ENCODE results near the gene SLC43A3.

SLC43A3 gene

DNA sequence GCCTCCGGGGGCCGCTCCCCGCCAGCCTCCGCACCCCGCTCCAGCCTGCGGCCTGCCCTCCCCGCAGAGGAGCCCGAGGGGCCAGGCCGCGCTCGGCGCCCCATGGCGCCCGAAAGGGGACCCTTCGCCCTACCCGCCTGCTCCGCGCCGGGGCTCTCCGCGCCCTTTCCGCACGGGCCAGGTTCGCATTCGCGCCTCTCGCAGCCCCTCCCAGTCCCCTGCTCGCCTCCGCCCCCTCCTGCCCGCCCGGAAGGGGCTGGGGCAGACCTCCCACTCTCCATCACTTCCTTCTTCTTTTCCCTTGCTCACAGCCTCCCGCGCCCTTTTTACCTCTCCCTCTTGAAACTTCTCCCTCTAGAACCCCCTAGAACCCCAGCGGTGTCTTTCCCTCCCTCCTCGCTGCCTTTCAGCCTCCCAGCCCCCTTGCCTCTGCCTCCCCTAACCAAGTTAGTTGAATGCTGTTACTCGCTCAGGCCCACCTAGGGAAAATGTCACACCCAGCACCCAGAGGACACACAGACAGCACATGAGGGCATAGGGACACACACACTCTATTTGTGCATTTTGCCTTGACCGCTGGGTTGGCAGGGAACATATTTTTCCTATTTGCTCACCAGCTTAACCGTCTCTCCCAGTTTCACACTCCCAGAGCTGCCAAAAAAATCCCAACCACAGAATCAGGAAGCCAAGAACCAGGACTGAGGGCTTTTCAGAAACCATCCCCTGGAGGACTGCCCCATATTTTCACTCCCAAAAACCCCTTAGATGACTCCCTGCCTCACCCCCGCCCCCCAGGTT lies at the start of gene SLC43A3:
TSS of gene SLC43A3 (minus strand) at position 193 of the 798 bp plus-strand sequence. CDS start 949 bp downstream, outside the sequence.
- DNase-seq: peak; percentile 68

GRCh38 chr11:57476047-57476756 lies 49.3 kb upstream of the SLC43A3 start:
- peak; percentile 49 for DNase-seq

GRCh38 chr11:57475671-57476046 lies 48.7 kb upstream of the SLC43A3 start:
- no peak for DNase-seq

GRCh38 chr11:57475191-57475590 lies 48.3 kb upstream of the SLC43A3 start:
- no peak for DNase-seq

DNA sequence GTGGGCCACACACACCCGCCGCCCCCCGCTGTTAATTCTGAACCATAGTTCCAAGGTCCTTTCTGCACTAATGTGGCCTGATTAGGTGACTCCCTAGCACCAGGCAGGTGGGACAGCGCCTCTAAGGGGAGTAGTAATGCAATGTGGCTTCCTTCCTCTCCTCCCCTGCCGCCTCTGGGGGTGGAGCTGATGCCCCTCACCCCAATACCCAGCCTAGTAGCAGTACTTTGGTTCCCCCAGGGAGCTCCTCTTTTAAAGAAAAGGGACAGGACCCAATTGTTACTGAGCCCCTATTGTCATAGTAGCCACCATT lies 47.8 kb upstream of the SLC43A3 start:
- DNase-seq: no peak

- no peak for DNase-seq
Observed at GRCh38 chr11:57474017-57474802, 47.3 kb upstream of the SLC43A3 start.

GRCh38 chr11:57473285-57473841 lies 46.4 kb upstream of the SLC43A3 start:
- DNase-seq: no peak

GRCh38 chr11:57471496-57471895 lies 44.6 kb upstream of the SLC43A3 start:
- no peak for DNase-seq

DNA sequence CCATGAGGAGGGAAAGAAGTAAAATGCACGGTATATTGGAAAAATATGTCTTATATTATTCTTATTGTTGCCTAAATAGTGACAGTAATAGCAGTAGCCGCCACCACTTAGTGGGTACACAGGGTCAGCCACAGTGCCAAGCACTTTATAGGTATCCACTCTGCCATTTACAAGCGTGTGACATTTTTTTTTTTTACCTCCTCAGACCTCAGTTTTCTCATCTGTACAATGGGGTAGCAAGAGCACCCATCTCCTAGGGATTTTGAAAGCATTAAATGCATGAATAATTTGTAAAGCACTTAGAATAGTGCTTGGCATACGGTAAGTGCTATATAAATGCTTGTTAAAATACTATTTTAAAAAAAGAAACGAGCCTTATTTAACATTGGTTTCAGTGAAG lies 42.3 kb upstream of the SLC43A3 start:
- no peak for DNase-seq

GRCh38 chr11:57468276-57468675 lies 41.4 kb upstream of the SLC43A3 start:
- no peak for DNase-seq

GRCh38 chr11:57467508-57468157 lies 40.7 kb upstream of the SLC43A3 start:
- DNase-seq: no peak

DNA sequence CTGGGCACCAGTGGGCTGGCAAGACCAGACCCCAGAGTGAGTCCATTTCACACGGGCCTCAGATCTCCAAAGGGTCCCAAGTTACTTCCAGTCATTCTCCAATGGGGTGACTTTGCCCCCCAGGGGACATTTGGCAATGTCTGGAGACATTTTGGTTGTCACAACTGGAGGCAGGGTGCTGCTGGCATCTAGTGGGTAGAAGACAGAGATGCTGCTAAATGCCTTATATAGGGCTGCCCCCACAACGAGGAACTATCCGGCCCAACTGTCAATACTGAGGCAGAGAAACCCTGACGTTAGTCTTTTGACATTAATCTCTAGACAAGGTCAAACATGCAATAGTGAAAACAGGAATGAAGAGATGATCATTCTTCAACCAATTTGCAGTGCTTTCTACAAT lies 39.8 kb upstream of the SLC43A3 start:
- DNase-seq: no peak

- peak; percentile 25 for DNase-seq
Observed at GRCh38 chr11:57464539-57465181, 37.7 kb upstream of the SLC43A3 start.

DNA sequence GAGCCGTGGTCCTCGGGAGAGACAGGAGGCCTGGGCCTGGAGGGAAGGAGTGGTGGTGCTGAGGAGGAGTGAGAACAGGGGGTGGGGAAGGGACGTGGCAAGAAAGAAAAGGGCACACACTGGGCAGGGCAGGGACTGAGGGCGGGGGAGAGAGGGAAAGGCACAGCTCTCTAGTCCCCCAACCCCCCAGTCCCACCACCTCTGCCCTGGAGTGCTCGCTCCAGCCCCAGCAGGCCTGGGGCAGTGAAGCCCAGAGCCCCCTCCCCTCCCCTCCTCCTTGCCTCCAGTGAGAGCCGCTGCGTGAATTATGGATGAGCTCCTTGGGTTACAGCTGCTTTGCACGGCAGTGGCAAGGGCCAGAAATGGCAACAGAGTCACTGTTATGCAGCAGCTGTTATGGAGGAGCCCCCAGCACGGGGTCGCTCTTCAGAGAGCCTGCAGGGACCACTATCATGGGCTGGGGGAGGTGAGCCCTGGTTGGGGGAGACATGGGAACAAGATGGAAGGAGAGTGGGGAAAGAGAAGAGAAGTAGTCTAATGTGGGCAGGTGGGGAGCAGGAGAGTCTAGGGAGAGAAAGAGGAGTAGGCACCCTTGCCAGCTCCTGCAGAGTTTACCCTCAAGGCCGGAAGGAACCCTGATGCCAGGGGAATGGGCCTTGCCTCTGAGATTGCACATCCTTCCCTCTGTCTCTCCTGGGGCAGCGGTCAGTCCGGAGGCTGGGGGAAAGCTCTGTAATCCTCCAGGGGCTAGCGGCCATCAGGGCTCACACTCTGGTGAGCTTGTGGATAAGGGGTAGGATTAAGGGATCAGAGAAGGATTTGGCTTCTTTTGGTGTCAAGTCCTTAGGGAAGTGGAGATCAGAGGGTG lies 37.0 kb upstream of the SLC43A3 start:
- DNase-seq: peak; percentile 66

- no peak for DNase-seq
Observed at GRCh38 chr11:57462597-57462996, 35.7 kb upstream of the SLC43A3 start.

GRCh38 chr11:57461841-57462489 lies 35.0 kb upstream of the SLC43A3 start:
- peak; percentile 23 for DNase-seq

GRCh38 chr11:57460758-57461749 lies 34.1 kb upstream of the SLC43A3 start:
- peak; percentile 48 for DNase-seq

DNA sequence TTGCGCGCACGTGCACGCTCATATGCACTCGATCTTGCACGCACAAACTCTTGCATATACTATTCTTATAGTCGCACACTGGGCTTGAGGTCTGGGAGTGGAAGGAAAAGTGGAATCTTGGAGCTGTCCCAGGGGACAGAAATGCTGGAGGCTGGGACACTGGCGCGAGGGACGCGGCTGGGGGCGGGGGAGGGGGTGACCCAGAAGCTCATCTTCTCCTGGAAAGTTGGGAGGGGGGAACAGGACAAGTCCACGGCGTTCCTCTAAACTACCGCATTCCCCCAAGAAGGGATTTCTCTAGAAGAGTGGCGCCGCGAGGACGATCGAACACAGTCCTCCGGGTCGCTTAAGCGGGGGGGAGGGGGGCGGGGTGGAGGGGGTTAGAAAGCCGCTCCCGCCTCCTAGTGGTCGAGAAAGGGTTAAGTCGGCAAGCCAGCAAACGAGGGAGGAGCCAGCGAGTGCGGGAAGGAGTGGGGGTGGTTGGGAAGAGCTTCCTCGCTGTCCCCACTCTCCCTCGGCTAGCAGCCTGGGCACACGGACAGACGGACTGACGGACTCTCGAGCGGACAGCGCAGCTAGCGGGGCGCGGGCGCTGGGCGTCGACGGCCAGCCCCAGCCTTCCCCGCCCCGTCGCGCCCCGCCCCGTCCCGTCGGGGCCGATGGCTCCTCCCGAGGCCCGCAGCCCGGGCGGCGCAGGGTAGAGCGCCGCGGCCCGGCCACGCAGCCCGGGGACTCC lies 33.3 kb upstream of the SLC43A3 start, which contains the start of gene RTN4RL2:
TSS of gene RTN4RL2 (plus strand) at position 507 of the 736 bp plus-strand sequence. CDS start 338 bp downstream, outside the sequence.
- DNase-seq: peak; percentile 78
